K562 (cell line): ENCODE data around the gene EIF2S3. TPM values are rescaled to one million over a fixed set of nuclear protein-coding genes. Genes with fewer than 3 reads are reported as not detected.
A peak's percentile ranks its signal among the peaks of the same experiment; 100 is the strongest.

ENCODE experiments used
- ATAC-seq: fragments of 200-7000 bp; cut with Tn5 transposase; 3 replicates; pipeline ENCODE4 v1.9.1; 2020; ENCODE audit warnings: moderate library complexity
- BruUV-seq: library from RNA; stranded (reverse); fragments of 400-500 nt; replicated peaks from 2 replicates; lab custom pipeline; 2021; lab: Mats Ljungman, UMichigan
- CTCF ChIA-PET: fragments of 300-600 bp; formaldehyde crosslinking; extraction: SDS; loops from one replicate; lab custom pipeline; 2021; ENCODE audit warnings: low intra/inter-chr PET ratio; lab: Yijun Ruan, JAX
- POLR2A ChIA-PET: fragments of 300-600, 350-650 bp; sonication (Branson Sonifier 250); formaldehyde crosslinking; extraction: SDS; loops from one replicate; lab custom pipeline; 2021; ENCODE audit warnings: antibody characterized with exemption, inconsistent platforms; lab: Yijun Ruan, JAX
- DNase-seq, 4 experiments: peaks; one replicate each; pipeline versions ENCODE4 v3.0.0 to v3.0.0-alpha.2; 2011 to 2018; ENCODE audit warnings: low spot score in 3 of 4, mixed read lengths in 3 of 4; ENCODE audit errors: extremely low read depth in 1 of 4
- FAIRE-seq: peaks from 2 replicates; lab custom pipeline; 2011; peaks lifted over from hg19 to GRCh38; lab: Jason Lieb, UNC
- H2AFZ ChIP-seq: 2 replicates; pipeline ENCODE4 v1.6.0; 2011; ENCODE audit warnings: low read depth, low read length, control low read depth, inconsistent platforms
- H3K27ac ChIP-seq: fragments of 200-600 bp; 3 replicates; pipeline ENCODE4 v1.8.0; 2011; ENCODE audit warnings: low read depth, mild to moderate bottlenecking, control low read depth, inconsistent platforms, low read length, moderate library complexity, mixed read lengths; ENCODE audit errors: extremely low read depth
- H3K27me3 ChIP-seq, 2 experiments: fragments of 300-600 bp in 1 of 2; 2 replicates in 1 of 2; 3 replicates in 1 of 2; pipeline versions ENCODE4 v1.6.0 to v1.8.0; 2011; ENCODE audit warnings: inconsistent platforms in 2 of 2, low read length in 2 of 2, mild to moderate bottlenecking in 1 of 2, mixed read lengths in 1 of 2, moderate library complexity in 1 of 2; ENCODE audit not compliant: control insufficient read depth in 2 of 2, insufficient read depth in 2 of 2
- H3K36me3 ChIP-seq: fragments of 300-600 bp; 3 replicates; pipeline ENCODE4 v1.8.0; 2011; ENCODE audit warnings: mild to moderate bottlenecking, low read length, inconsistent platforms; ENCODE audit not compliant: control insufficient read depth, insufficient read depth
- H3K4me1 ChIP-seq, 2 experiments: fragments of 200-600 bp in 1 of 2; replicated peaks in 1 of 2; 2 replicates in 1 of 2; 3 replicates in 1 of 2; pipeline versions ENCODE4 v1.5.1 to v1.8.0; 2011; ENCODE audit warnings: inconsistent platforms in 2 of 2, low read length in 2 of 2, mild to moderate bottlenecking in 1 of 2, mixed read lengths in 1 of 2, moderate library complexity in 1 of 2; ENCODE audit not compliant: control insufficient read depth in 2 of 2, insufficient read depth in 2 of 2
- H3K4me2 ChIP-seq: 2 replicates; pipeline ENCODE4 v1.6.1; 2011; ENCODE audit warnings: low read length, control low read depth, inconsistent platforms, mixed read lengths; ENCODE audit not compliant: insufficient read depth
- H3K4me3 ChIP-seq: fragments of 200-600 bp; sonication (generic), shearing (Covaris generic); 2 replicates; pipeline ENCODE4 v1.5.1; 2016; ENCODE audit warnings: control low read depth, inconsistent platforms
- H3K79me2 ChIP-seq: fragments of 200-600 bp; 3 replicates; pipeline ENCODE4 v1.8.0; 2011; ENCODE audit warnings: low read length, inconsistent platforms; ENCODE audit not compliant: control insufficient read depth, insufficient read depth
- H3K9ac ChIP-seq, 2 experiments: 2 replicates each; pipeline versions ENCODE4 v1.6.0 to v1.6.1; 2011; ENCODE audit warnings: low read depth in 2 of 2, low read length in 2 of 2, control low read depth in 1 of 2, inconsistent platforms in 1 of 2, mild to moderate bottlenecking in 1 of 2, mixed read lengths in 1 of 2; ENCODE audit not compliant: insufficient read depth in 1 of 2
- H3K9me1 ChIP-seq: one replicate; pipeline ENCODE4 v1.6.0; 2011; ENCODE audit warnings: inconsistent platforms, mild to moderate bottlenecking, low read length, moderate library complexity; ENCODE audit not compliant: control insufficient read depth, insufficient read depth
- H3K9me3 ChIP-seq: replicated peaks from 2 replicates; pipeline ENCODE4 v1.5.1; 2011; ENCODE audit warnings: low read depth, low read length, inconsistent platforms; ENCODE audit not compliant: control insufficient read depth, insufficient read depth
- H4K20me1 ChIP-seq: replicated peaks from 2 replicates; pipeline ENCODE4 v1.6.1; 2011; ENCODE audit warnings: low read length, inconsistent platforms, mixed read lengths; ENCODE audit not compliant: control insufficient read depth, insufficient read depth
- AFF4 ChIP-seq: sonication (generic); formaldehyde crosslinking; IDR thresholded peaks from 2 replicates; pipeline ENCODE4 v1.8.0; 2023; ENCODE audit warnings: mild to moderate bottlenecking, missing genetic modification reagents
- BRD9 ChIP-seq: fragments of 450-650 bp; IDR thresholded peaks from 2 replicates; pipeline ENCODE4 v1.6.1; 2018; ENCODE audit warnings: low read depth; ENCODE audit not compliant: partially characterized antibody
- DEAF1 ChIP-seq: fragments of 450-650 bp; formaldehyde crosslinking; IDR thresholded peaks from 2 replicates; pipeline ENCODE4 v1.4.0; 2020; ENCODE audit warnings: mild to moderate bottlenecking, moderate library complexity
- GABPA ChIP-seq: fragments of 200-800 bp; sonication (Bioruptor generic); conservative IDR thresholded peaks from 2 replicates; pipeline ENCODE4 v1.6.1; 2016; ENCODE audit warnings: low read depth, missing genetic modification characterization, missing compliant biosample characterization
- GTF2E2 ChIP-seq: fragments of 200-800 bp; sonication (Bioruptor generic); IDR thresholded peaks from 2 replicates; pipeline ENCODE4 v1.6.1; 2016; ENCODE audit warnings: missing genetic modification characterization, missing compliant biosample characterization
- HLTF ChIP-seq: fragments of 450-650 bp; IDR thresholded peaks from 2 replicates; pipeline ENCODE4 v1.6.1; 2016
- HMG20B ChIP-seq: fragments of 250-450 bp; sonication (Bioruptor Pico); IDR thresholded peaks from 2 replicates; pipeline ENCODE4 v1.5.0; 2021; ENCODE audit warnings: mild to moderate bottlenecking
- HNRNPL ChIP-seq: fragments of 200-400 bp; formaldehyde crosslinking; IDR thresholded peaks from 2 replicates; pipeline ENCODE4 v1.6.1; 2017; ENCODE audit warnings: low read depth, mild to moderate bottlenecking, low read length
- LCOR ChIP-seq: sonication (generic); formaldehyde crosslinking; IDR thresholded peaks from 2 replicates; pipeline ENCODE4 v1.8.0; 2022; ENCODE audit warnings: mild to moderate bottlenecking, missing genetic modification reagents
- NCOR1 ChIP-seq: fragments of 450-650 bp; IDR thresholded peaks from 2 replicates; pipeline ENCODE4 v1.6.1; 2016; ENCODE audit warnings: mild to moderate bottlenecking, moderate library complexity
- NFRKB ChIP-seq: fragments of 450-650 bp; IDR thresholded peaks from 2 replicates; pipeline ENCODE4 v1.6.1; 2016; ENCODE audit warnings: low read depth
- PREB ChIP-seq: sonication (generic); formaldehyde crosslinking; IDR thresholded peaks from 2 replicates; pipeline ENCODE4 v1.8.1; 2023; ENCODE audit warnings: mild to moderate bottlenecking, missing genetic modification reagents
- SMAD3 ChIP-seq: fragments of 450-650 bp; formaldehyde crosslinking; conservative IDR thresholded peaks from 2 replicates; pipeline ENCODE4 v1.4.0; 2020; ENCODE audit warnings: mild to moderate bottlenecking
- SUPT5H ChIP-seq: fragments of 450-650 bp; IDR thresholded peaks from 2 replicates; pipeline ENCODE4 v1.6.1; 2016
- TAF9B ChIP-seq: fragments of 450-650 bp; IDR thresholded peaks from 2 replicates; pipeline ENCODE4 v1.6.1; 2018; ENCODE audit warnings: mild to moderate bottlenecking; ENCODE audit not compliant: partially characterized antibody
- ZC3H11A ChIP-seq: IDR thresholded peaks from 2 replicates; pipeline ENCODE4 v1.6.1; 2012; ENCODE audit warnings: low read depth, low read length, improper control_type of control experiment
- ZNF511 ChIP-seq: sonication (generic); formaldehyde crosslinking; IDR thresholded peaks from 2 replicates; pipeline ENCODE4 v1.8.0; 2022; ENCODE audit warnings: mild to moderate bottlenecking, missing genetic modification reagents
- WGBS: fragments of 100-300 bp; shearing (Covaris generic); methylation state at CpG from one replicate; pipeline ENCODE4 v1.1.6; 2016; ENCODE audit warnings: low coverage, mixed read lengths; ENCODE audit not compliant: insufficient coverage; ENCODE audit errors: missing lambda C conversion rate; 5-methylcytosine and 5-hydroxymethylcytosine counted together
- in situ Hi-C: fragments of 300-500 bp; cut with MboI; formaldehyde crosslinking; loops from 4 replicates; pipeline ENCODE4 v1.15.0; 2018; ENCODE audit warnings: inconsistent platforms, mixed read lengths
- intact Hi-C: fragments of 100-400 bp; cut with micrococcal nuclease; formaldehyde crosslinking; loops from 2 replicates; pipeline ENCODE4 v1.14.2; 2022
- polyA plus RNA-seq, 8 experiments: library from polyadenylated mRNA; depleted of rRNA in 4 of 8; stranded (reverse) in 5 of 8; unstranded in 3 of 8; fragments of >200 nt; fragmentation: Nextera tagmentation in 2 of 8; fragmentation: Illumina TruSeq in 1 of 8; extraction: Ambion mirVana in 2 of 8; extraction: Trizol in 1 of 8; gene quantifications; 2 replicates each; pipeline versions ENCODE4 v1.2.1 to v1.2.3, GENCODE V29; 2011 to 2014; ENCODE audit warnings: inconsistent platforms in 1 of 8, missing spikeins in 1 of 8
- total RNA-seq, 7 experiments: library from RNA; depleted of rRNA in 6 of 7; stranded (reverse); fragments of >200 nt in 6 of 7; fragmentation: Illumina TruSeq in 2 of 7; extraction: Trizol in 2 of 7; gene quantifications; 2 replicates each; pipeline versions ENCODE4 v1.2.1 to v1.2.3, GENCODE V29; 2011 to 2021; ENCODE audit warnings: low replicate concordance in 1 of 7

Gene EIF2S3
- total and polyA plus RNA-seq, 9 of the 15 experiments (the other 6 are each of a cell fraction or from before 2014, with no cell fraction given), result 148 to 439 (median 275) TPM

- Histone ChIP-seq H4K20me1 (no peaks in the 10 kb centered on the region), H3K4me2 (no peak overlapping the region), H3K27ac (no peak overlapping the region; the same call in 2 of the 3 replicates), H3K9me3 (no peaks in the 10 kb centered on the region), H3K4me3 (no peak overlapping the region), H3K27me3 (no peaks in the 10 kb centered on the region), H2AFZ (peak overlapping the region; percentile 100), H3K9ac (peak overlapping the region in 1 of 2 experiments; percentile 100; a peak in 2 of 4 replicates), H3K9me1 (no peaks in the 10 kb centered on the region), H3K36me3 (peaks cover 29% of the 10 kb centered on the region), H3K4me1 (peaks cover 4 to 6% of the 10 kb centered on the region in 2 experiments; a peak in 2 of 5 replicates), H3K79me2 (peaks cover 14% of the 10 kb centered on the region)
- DNase-seq (peak in 2 of 4 experiments; percentile 54 to 55), ATAC-seq (peak; percentile 63), FAIRE-seq (no peak)
- BruUV-seq, result TSS peak; percentile 70
- ChIA-PET POLR2A (interaction anchor here (0.6 to 2.4 kb wide), 10 partner anchors 11 to 303 kb away, joined by 3 to 17 read pairs (median 4); partner anchors contain the start of genes APOO, CXorf58, KLHL15 and SAT1), CTCF (interaction anchor here (0.6 to 2.2 kb wide), 2 partner anchors 30 to 147 kb away, joined by 4 to 23 read pairs; partner anchors contain the start of genes APOO and CXorf58)
- intact Hi-C loops (loop anchor here (2.0 to 10.0 kb wide), 2 partner anchors 272 to 360 kb away; partner anchors contain the start of gene SAT1), in situ Hi-C loops (loop anchor here (10.0 kb wide), 1 partner anchor 360 kb away; no protein-coding TSS in a partner anchor)
- WGBS, result 0% methylated on average over 5 of the region's 14 CpGs
- TF ChIP-seq GABPA (tag) (no peak), HMG20B (no peak), SMAD3 (CRISPR knock-in tag) (no peak), SUPT5H (no peak; the same call in 1 of the 2 replicates), NCOR1 (no peak), TAF9B (peak; percentile 5), DEAF1 (CRISPR knock-in tag) (no peak), AFF4 (CRISPR knock-in tag) (no peak), ZNF511 (CRISPR knock-in tag) (0 out of 2 replicates have a peak, but pooled peaks have one; percentile 13), PREB (CRISPR knock-in tag) (no peak), HNRNPL (no peak), ZC3H11A (no peak), NFRKB (0 out of 2 replicates have a peak, but pooled peaks have one; percentile 20), LCOR (0 out of 2 replicates have a peak, but pooled peaks have one; percentile 2), HLTF (no peak), BRD9 (no peak), GTF2E2 (no peak; the same call in 1 of the 2 replicates)
Measured at GRCh38 chrX:24055043-24055356, 244 bp downstream of the EIF2S3 start.
